Globus pallidus (tissue), 1 donor: ENCODE data around the gene SLC38A8.

Experiments
- DNase-seq: peaks from one replicate; pipeline ENCODE4 v3.0.0-alpha.2; 2015; ENCODE audit warnings: low spot score

The SLC38A8 gene

DNA sequence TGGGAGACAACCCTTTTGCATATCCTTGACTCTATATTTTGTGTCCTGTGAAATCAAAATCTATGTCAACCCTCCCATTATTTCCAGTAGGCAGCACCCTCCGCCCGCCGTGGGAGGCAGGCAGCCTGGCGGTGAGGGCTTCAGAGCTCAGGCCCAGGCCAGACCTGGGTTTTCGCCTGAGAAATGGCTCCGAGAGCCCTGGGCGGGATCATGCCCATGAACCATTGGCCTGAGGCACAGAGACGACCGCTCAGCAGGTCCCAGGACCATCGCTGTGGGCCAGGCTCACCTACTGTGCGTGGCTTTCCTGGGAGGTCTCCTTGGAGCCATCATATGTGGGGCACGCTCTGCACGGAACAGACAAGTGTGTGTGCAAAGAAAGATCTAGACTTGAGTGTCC is 6.3 kb upstream of the SLC38A8 start:
- DNase-seq, result no peak

DNA sequence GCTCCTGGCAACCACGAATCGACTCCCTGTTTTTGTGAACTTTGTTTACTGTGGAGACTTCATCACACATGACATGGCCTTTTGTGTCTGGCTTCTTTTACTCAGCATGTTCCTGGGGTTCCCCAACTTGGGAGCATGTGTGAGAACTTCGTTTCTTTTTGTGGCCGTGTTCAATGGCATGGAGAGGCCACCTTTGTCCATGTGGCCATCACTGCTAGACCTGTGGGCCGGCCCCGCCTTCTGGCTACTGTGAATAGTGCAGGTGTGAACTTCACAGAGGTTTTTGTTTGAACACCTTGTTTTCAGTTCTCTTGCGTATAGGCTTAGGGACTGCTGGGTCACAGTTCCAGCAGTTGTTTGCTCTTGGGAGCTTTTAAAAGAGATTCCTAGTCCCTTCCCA is 5.7 kb upstream of the SLC38A8 start:
- no peak for DNase-seq

DNA sequence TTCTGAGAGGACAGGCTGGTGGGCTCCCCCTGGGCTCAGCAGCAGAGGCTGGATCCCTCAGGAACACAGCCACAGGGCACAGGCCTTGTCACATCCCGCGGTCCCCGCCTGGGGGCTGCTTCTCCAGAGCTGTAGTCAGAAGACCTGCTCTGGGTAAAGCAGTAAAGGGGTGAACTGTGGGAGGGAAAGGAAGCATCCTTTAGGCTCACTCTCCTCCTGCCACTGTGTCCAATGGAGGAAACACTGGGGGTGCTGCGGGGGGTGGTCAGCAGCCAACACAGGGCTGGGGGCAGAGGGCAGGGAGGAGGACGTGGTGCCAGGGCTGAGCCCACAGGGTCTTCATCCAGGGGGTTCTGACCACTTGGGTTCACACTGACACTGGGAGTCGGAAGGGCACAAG is 5.0 kb upstream of the SLC38A8 start:
- no peak for DNase-seq

DNA sequence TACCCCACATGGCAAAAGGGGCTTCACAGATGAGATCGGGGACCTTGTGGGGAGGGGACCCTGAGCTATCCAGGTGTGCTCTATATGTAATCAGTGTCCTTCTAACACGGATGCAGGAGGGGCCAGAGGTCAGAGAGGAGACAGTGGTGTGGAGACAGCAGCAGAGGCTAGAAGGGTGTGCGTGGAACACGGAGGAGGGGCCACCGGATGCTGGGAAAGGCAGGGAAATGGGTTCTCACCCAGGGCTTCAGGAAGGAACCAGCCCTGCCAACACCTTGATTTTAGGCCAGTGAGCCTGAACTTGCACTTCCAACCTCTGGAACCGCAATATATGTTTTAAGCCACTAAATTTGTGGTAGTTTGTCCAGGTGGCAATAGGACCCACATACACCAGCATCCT is 4.6 kb upstream of the SLC38A8 start:
- DNase-seq, result no peak

DNA sequence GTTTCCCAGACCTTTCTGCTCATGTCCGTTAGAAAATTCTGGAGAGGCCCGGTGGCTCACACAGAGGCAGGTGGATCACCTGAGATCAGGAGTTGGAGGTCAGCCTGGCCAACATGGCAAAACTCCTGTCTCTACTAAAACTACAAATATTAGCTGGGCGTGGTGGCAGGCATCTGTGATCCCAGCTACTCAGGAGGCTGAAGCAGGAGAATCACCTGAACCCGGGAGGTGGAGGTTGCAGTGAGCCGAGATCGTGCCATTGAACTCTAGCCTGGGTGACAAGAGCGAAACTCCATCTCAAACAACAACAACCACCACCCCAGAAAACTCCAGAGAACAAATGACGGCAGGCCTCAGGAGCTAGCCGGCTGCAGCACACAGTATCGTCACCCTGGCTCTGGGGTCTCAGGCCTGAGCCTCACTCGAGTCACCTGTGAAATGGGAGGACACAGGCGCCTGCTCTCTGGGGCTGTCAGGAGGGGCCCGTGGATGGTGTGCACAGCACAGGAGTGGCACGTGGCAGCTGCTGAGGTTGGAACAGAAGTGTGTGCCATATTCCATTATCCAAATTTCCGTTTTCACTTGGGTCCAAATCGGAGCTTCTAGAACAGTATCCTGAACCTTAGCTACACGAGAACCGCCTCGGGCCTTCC is 3.3 kb upstream of the SLC38A8 start:
- no peak for DNase-seq

DNA sequence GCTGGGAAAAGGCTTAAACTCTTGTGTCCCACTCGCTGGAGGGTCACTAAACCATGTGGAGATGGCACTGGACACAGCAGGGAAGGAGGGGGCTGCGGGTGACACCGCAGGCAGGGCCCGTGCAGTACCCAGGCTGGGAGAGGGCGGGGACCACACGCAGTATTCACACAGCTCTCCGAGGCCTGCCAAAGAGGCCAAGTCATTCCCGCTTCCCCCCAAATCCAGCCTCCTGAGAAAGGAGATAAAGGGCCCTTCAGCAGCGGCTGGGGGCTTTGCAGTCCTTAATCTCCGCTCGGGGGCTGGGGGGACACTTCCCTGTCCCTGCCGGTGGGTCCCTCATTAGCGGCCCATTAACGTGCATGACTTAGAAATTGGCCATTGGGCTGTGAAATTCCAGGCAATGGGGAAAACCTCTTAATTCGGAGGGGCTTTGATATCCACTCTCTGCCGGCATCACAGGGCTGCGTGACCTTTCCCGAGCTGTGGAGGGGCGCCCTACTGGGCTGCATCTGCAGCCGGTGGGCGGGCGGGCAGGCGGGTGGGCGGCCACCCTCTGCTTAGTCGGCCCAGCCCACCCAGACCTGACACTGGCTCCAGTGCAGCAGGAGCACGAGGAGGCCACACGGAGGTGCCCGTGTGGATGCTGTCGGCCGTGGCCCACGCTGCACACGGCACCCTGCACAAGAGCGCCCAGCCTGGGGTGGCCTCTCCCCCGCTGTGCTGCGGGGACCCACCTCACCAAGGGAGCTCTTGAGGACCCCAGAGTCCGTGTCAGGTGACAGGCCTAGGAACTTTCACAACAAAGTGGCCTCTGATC is 2.6 kb upstream of the SLC38A8 start:
- DNase-seq, result no peak

DNA sequence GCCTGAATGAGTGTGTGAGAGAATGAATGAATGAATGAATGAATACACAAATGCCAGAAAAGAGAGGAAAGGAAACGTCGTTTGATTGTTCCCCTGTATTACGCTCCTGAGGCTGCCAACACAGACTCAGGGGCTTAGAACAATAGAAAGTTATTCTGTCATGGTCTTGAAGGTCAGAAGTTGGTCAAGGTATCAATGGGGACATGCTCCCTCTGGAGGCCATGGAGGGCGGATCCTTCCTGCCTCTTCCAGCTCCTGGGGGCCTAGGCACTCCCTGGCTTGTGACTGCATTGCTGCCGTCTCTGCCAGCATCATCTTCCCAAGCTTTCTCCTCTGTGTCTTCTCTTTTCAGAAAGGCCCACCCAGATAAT is 1.5 kb upstream of the SLC38A8 start:
- no peak for DNase-seq

DNA sequence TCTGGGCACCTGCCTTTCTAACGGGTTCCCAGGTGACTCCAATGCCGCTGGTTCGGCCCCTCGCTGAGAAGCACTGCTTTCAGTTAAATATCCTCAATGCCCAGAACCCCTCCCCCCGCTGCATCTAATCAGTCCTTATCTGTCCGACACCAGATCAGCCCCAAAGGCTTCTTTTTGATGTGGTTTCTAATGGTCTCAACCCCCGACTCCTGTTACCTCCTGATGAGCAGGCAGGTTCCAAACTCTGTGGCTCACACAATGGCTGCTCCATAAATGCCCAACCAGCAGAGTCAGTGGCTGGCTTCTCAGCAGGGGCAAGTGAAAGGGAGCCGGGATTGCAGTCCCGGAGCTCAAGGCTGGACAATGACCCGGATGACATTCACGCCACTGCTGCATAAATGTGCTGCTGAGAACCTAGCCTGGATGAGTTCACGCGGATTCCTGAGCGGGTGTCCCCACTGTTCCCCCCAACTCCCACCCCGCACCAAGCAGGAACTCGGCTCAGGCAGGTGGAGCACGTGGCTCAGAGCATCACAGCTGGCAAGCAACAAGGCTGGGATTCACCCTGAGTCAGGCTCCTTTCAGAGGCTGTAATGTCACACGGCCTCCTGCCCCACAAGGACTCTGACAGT is 1.0 kb upstream of the SLC38A8 start:
- DNase-seq, result no peak

DNA sequence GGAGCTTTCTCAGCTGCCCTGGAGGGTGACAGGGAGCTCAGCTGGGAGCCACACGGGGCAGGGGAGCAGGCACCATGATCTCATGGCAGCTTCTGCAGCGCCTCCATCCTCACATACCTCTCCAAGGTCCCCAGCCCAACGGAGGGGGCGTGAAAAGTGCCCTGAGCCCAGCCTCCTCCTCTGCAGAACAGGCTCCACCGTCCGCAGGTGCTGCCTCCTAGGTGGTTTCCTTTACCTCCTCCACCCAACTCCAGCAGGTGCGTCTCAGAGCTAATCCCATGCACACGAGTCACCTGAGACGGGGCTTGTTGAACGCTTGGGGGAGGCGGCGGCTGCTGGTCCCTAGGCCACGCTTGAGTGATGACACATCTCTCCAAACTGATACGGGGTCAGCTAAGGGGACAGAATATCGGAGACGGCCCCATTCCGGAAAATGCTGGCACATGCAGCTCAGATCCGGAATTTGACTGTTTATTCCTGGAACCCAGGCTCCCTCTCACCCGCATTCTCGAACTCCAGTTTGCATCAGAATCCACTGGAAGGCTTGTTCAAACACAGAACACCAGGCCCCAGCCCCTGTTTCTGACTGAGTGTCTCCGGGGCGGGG is 387 bp upstream of the SLC38A8 start:
- DNase-seq, result no peak

DNA sequence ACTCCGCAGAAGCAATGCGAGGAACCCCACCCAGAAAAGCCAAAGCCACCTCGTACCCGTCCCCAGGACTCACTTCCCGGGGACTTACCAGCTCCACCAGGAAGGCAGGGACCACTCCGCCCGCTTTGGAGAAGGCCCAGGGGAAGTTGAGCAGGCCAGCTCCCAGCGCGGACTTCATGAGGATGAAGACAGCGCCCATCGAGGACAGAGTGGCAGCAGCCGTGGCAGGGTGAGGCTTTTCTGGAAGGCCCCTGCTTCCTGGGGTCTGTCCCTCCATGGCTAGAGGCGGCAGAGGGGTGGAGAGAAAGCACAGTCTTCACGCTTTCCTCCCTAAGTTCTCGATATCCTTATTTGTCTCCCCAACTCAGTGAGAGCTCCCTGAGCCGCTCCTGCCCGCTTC is 714 bp downstream of the SLC38A8 start:
- DNase-seq, result no peak

DNA sequence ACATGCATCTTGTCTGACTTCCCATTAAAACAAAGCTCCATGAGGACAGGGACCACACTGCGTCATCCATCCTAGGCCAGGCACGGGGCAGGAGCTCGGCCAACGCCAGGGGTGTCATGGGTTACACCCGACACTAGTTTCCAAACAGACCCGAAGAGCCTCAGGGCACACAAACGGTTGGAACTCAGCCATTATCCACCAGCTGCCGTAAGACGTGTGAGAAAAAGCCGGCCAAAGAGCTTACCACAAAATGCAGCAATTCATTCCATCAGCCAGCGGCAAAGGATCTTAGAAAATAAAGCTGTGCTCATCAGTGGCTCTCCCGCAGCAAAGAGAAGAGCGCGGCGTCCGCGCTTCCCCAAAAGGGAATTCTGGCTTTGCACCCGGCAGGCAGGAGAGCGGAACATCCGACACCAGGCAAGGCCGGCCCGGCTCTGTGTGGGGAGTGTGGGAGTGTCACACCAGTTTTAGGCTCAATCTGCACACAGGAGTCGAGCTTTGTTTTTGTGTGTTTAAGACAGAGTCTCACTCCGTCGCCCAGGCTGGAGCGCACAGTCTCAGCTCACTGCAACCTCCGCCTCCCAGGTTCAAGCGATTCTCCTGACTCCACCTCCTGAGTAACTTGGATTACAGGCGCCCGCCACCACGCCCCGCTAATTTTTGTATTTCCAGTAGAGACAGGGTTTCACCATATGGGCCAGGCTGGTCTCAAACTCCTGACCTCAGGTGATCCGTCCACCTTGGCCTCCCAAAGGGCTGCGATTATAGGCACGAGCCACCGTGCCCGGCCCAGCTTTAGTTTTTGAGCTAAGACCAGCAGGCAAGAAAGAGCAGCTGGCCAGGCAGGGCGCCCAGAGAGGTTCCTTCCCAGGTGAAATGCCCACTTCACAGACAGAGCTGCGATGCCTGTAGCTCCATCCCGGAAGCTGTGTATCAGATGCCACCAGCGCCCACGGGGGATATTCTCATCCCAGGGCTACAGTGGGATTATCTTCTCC is 1.5 kb downstream of the SLC38A8 start:
- DNase-seq, result peak; percentile 29

DNA sequence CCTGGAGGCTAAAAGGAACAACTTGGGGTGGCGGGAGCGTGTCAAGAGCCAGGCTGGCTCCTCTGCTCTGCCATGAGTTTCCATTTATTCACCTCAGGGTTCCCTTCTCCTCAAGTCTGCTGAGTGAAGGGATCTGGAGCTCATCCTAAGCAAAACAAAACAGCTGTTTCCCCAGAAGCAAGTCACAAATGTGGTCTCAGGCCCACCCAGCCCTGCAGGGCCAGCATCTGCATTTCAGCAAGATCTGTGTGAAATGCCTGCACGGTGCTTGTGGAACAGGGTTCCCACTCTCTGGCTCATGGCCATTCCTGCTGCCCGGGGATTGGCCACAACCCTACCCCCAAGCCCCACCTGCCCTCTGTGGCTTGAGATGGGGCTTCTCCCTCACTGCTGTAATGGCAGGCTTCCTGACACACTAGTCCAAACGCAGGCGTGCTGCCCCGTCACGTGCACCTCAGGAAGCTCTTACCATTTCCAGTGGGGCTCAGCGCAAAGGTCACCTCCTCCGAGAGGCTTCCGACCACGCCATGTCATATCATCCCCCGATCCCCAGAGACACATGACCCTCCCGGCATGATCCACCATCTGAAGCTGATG is 2.3 kb downstream of the SLC38A8 start:
- no peak for DNase-seq

DNA sequence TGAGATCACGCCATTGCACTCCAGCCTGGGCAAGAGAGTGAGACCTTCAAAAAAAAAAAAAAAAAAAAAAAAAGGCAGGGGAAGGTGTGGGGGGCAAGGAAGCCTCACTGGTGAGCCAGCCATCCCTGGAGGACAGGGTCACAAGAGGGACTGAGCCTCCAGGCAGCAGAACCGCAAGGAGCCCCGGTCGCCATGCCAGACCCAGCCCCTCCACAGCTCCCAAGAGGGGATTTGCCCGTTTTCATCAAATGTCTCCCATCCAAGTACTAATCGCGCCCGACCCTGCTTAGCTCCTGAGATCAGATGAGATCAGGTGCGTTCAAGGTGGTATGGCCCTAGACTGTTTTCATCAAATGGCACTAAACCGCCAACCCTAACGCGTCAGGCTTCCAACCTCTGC is 2.9 kb downstream of the SLC38A8 start:
- DNase-seq, result no peak

DNA sequence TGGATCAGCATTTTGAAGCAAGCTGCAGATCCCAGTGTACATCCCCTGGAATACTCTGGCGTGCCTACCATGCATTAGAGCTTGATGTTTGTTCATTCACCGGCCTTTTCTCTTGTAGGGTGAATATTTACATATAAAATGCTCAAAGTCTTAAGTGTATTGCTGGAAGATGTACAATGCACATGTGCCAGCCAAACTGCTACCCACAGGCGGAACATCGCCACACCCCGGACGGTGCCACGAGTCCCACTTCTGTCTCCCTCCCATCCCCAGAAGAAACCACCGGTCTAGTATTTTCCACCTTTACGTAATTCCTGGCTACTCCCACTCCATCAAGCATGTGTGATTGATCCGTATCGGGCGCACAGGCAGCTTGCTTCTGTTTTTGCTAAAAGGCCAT is 4.1 kb downstream of the SLC38A8 start:
- no peak for DNase-seq

DNA sequence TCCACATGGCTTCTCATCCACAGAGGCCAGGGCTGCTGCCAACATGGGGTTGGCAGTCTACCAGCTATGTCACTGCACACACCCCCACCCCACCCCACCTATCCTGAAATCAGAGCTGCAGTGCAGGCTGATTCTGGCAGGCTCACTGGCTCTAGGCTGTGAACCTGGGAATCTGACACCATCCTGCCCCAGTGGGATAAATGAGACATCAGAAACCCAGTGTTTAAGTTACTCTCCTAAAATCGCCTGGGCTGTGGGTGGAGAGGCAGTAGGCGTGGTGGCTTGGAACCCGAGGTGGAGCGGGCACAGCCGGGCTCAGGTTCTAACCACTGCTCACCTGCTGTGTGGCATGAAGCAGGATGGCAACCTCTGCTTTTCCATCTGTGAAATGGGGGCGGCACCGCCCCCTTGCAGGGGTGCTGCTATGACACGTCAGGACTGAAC is 5.6 kb downstream of the SLC38A8 start:
- no peak for DNase-seq

DNA sequence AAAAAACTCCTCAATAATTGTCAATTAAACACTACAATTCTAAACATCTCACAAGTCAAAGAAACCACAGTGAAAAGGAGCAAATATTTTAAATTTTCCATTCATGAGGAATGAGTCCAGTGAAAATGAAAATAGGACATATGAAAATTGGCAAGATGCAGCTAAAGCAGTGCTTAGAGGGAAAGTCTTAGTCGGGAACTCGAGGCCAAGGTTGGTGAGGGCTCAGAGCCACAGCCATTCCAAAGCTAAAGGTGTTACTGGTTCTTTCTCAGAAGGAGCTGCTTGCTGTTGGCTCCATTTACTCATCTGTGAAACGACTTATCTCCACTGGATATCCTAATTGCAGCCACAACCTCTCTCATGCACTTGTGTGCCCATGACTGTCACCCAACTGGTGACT is 6.5 kb downstream of the SLC38A8 start:
- no peak for DNase-seq

DNA sequence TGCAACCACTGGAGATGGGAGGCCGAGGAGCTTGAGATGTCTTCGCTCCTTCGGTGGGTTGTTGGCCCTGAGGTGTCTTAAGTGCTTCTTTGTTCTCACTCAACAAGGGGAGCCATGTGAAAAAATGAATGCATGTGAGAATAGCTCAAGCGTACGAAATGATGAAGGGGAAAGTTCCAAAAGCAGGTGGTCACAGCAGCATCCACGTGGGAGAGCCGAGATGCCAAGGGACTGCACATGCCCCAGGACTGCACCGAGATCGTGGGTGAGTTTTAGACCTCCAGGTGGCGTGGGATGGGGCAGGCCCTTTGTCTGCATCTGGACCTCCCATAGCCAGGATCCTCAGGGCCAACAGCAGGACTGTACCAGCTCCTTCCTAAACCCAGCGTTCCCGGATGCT is 8.1 kb downstream of the SLC38A8 start:
- DNase-seq, result no peak

DNA sequence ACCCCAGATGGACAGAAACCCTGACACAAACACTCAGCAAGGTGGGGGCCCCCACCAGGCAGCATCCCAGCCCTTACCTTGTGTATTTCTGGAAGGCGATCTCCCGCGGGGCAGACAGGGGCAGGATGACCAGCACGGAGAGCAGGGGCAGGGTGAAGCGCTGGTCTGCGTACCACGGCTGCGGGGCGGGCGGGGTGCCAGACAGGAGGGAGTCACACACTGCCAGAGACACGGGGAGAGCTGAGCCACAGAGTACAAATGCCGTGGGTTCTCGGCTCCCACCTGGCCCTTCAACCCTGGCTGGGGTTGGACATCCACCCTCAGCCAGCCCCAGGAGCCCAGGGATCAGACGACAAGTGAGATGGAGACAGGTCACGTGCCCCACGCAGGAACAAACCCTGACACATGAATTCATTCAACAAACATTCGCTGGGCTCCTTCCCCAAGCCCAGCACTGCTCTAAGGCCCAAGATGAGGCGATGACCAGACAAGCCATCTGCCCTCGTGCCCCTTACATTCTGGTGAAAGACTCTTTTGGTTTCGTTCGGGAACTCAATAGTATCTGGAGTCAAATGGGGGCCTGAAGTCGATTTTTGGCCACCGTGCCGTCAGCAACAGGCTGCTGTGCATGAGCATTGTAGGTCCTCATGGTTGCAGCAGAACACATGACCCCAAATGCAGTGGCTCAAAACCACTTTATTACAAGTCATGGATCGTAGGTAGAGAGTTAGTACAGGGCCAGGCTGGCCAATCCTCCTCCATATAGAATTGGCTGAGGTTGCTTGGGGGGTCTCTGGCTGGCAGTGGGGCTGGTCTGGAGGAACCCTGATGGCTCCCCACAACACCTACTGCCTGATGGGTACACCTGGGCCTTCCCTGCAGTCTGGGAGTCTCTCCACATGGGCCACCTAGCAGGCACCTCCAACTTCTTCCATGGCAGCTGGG is 9.1 kb downstream of the SLC38A8 start:
- DNase-seq, result no peak

DNA sequence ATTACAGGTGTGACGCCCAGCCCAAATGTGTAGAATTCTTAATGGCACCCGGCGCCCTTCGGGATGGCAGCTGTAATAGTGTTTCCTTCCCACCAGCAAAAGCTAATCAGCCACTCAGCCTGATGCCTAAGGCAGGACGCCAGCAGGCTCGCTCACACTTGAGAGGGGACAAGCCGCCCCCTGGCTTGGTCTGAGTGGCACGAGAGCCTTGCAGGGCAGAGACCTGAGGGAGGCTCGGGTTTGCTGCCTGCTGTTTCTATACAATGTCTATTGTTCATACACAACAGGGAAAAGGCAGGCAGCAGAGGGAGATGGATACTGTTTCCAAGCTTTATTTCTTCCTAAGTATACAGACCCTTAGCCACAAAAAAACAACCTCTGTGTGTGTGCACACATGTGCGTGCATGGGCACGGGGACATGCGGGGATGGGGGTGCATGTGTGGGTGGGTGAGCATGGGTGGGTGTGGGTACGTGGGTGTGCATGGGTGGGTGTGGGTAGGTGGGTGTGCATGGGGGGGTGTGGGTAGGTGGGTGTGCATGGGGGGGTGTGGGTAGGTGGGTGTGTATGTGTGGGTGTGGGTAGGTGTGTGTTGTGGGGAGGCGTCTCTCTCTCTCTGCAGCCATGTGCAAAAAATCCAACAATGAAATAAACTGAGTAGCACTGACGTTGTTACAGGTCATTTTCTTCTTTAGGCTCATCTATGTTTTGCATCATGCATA is 10.0 kb downstream of the SLC38A8 start:
- DNase-seq, result no peak
